ENCODE results near the gene APOBEC3G. TPM values are rescaled to one million over a fixed set of nuclear protein-coding genes. Genes with fewer than 3 reads are reported as not detected.
"Not testable (repeated sequence)": the region's sequence is repeated elsewhere in the genome, so short reads cannot be mapped to it uniquely, and the experiment has no call there.

APOBEC3G gene
- total and polyA plus RNA-seq, 2 donors (not counting 1 experiment from before 2014, with no cell fraction given), result 94.2 to 96.6 TPM

GRCh38 chr22:39072581-39072981 is 4.5 kb upstream of the APOBEC3G start:
- DNase-seq, result peak; percentile 74
- Histone ChIP-seq H3K4me2 (replicated peaks; ENCODE audit: low read depth, low read length, poor library complexity, severe bottlenecking) (peak overlapping the region; percentile 72), H3K79me2 (ENCODE audit: control insufficient read depth, insufficient read depth, low read length) (peaks cover 47% of the 10 kb centered on the region), H3K4me3 (ENCODE audit: control extremely low read depth in 1 of 5, extremely low read depth in 1 of 5, insufficient read depth in 1 of 5, low read depth in 2 of 5, low read length in 4 of 5) (peak overlapping the region in 2 of 5 experiments; percentile 38 to 58), H3K27ac (ENCODE audit: low read length in 2 of 2) (peak overlapping the region; percentile 88 to 89), H3K36me3 (replicated peaks in 1 of 2; ENCODE audit: control extremely low read depth in 1 of 2, control insufficient read depth in 1 of 2, extremely low read depth in 1 of 2, insufficient read depth in 2 of 2, low read length in 1 of 2) (peaks cover 2 to 26% of the 10 kb centered on the region in 2 experiments), H3K9ac (ENCODE audit: low read length) (peak overlapping the region; percentile 48), H3K4me1 (ENCODE audit: control insufficient read depth in 2 of 2, insufficient read depth in 2 of 2, low read length in 2 of 2) (peaks cover 57 to 82% of the 10 kb centered on the region in 2 donors)
- H3K9me3 ChIP-seq (ENCODE audit: control extremely low read depth in 1 of 3, control insufficient read depth in 2 of 3, insufficient read depth in 1 of 3, low read length in 2 of 3); H3K9me3 Mint-ChIP-seq (ENCODE audit: insufficient read depth); H2AFZ ChIP-seq (ENCODE audit: insufficient read depth, low read depth, low read length, poor library complexity, severe bottlenecking); intact Hi-C loops (cut with micrococcal nuclease); H3K27me3 ChIP-seq (replicated peaks in 1 of 4; ENCODE audit: control extremely low read depth in 1 of 4, control insufficient read depth in 3 of 4, insufficient read depth in 4 of 4, low read length in 3 of 4); H4K20me1 ChIP-seq (ENCODE audit: control insufficient read depth, insufficient read depth, low read length, poor library complexity, severe bottlenecking); H3K27me3 Mint-ChIP-seq: not testable (repeated sequence)
- ATAC-seq (ENCODE audit: low read depth), result peak; percentile 58
- CTCF ChIA-PET, result interaction anchor here (0.7 to 1.0 kb wide), 2 partner anchors 38 to 70 kb away, joined by 3 read pairs; no protein-coding TSS in a partner anchor
- WGBS (ENCODE audit: insufficient coverage), result 10% methylated on average over 3 of the region's 7 CpGs
- peak overlapping the region; percentile 99 for H3K27ac Mint-ChIP-seq
- peak overlapping the region; percentile 89 for H3K4me3 Mint-ChIP-seq
- H3K4me1 Mint-ChIP-seq, result peaks cover 50% of the 10 kb centered on the region
- POLR2A ChIA-PET, result interaction anchor here (0.7 to 1.7 kb wide), 4 partner anchors 7 to 27 kb away, joined by 3 to 10 read pairs (median 4); no protein-coding TSS in a partner anchor

- no peak overlapping the region for H2AFZ ChIP-seq (ENCODE audit: insufficient read depth, low read depth, low read length, poor library complexity, severe bottlenecking)
- peaks cover 60 to 83% of the 10 kb centered on the region in 2 donors for H3K4me1 ChIP-seq (ENCODE audit: control insufficient read depth in 2 of 2, insufficient read depth in 2 of 2, low read length in 2 of 2)
- H3K4me1 Mint-ChIP-seq, result peaks cover 61% of the 10 kb centered on the region
- no peaks in the 10 kb centered on the region for H4K20me1 ChIP-seq (ENCODE audit: control insufficient read depth, insufficient read depth, low read length, poor library complexity, severe bottlenecking)
- H3K4me3 ChIP-seq (ENCODE audit: control extremely low read depth in 1 of 5, extremely low read depth in 1 of 5, insufficient read depth in 1 of 5, low read depth in 2 of 5, low read length in 4 of 5), result no peak overlapping the region
- H3K27me3 ChIP-seq (replicated peaks in 1 of 4; ENCODE audit: control extremely low read depth in 1 of 4, control insufficient read depth in 3 of 4, insufficient read depth in 4 of 4, low read length in 3 of 4), result no peaks in the 10 kb centered on the region
- intact Hi-C loops (cut with micrococcal nuclease), result loop anchor here (2.0 kb wide), 1 partner anchor 13 kb away; no protein-coding TSS in a partner anchor
- H3K27me3 Mint-ChIP-seq, result no peaks in the 10 kb centered on the region
- ChIA-PET CTCF (interaction anchor here (0.7 kb wide), 1 partner anchor 26 kb away, joined by 3 read pairs; no protein-coding TSS in a partner anchor), POLR2A (interaction anchor here (0.7 to 1.4 kb wide), 5 partner anchors 19 to 1802 kb away, joined by 3 to 10 read pairs (median 7); no protein-coding TSS in a partner anchor)
- TF ChIP-seq EZH2 (IDR thresholded peaks at IDR 0.05; ENCODE audit: borderline replicate concordance, insufficient read depth, low read depth, low read length, poor library complexity, severe bottlenecking), result no peak
- TF ChIP-seq CTCF (IDR thresholded peaks at IDR 0.05), result no peak
- peak overlapping the region; percentile 64 for H3K4me3 Mint-ChIP-seq
- H3K9me3 ChIP-seq (ENCODE audit: control extremely low read depth in 1 of 3, control insufficient read depth in 2 of 3, insufficient read depth in 1 of 3, low read length in 2 of 3), result no peaks in the 10 kb centered on the region
- no peak overlapping the region for H3K9ac ChIP-seq (ENCODE audit: low read length)
- DNase-seq, result no peak
- peak overlapping the region; percentile 72 for H3K4me2 ChIP-seq (replicated peaks; ENCODE audit: low read depth, low read length, poor library complexity, severe bottlenecking)
- peak overlapping the region; percentile 92 for H3K27ac Mint-ChIP-seq
- H3K9me3 Mint-ChIP-seq (ENCODE audit: insufficient read depth), result no peaks in the 10 kb centered on the region
- peak overlapping the region; percentile 88 to 89 for H3K27ac ChIP-seq (ENCODE audit: low read length in 2 of 2)
- ATAC-seq (ENCODE audit: low read depth), result no peak
- WGBS (ENCODE audit: insufficient coverage), result no CpG with 5 or more reads among the region's 2 CpGs
- H3K36me3 ChIP-seq (replicated peaks in 1 of 2; ENCODE audit: control extremely low read depth in 1 of 2, control insufficient read depth in 1 of 2, extremely low read depth in 1 of 2, insufficient read depth in 2 of 2, low read length in 1 of 2), result peaks cover 2 to 23% of the 10 kb centered on the region in 2 experiments
- H3K79me2 ChIP-seq (ENCODE audit: control insufficient read depth, insufficient read depth, low read length), result peaks cover 47% of the 10 kb centered on the region
Observed at GRCh38 chr22:39073981-39074380, 3.1 kb upstream of the APOBEC3G start.

- H3K27me3 Mint-ChIP-seq; H3K9me3 ChIP-seq (ENCODE audit: control extremely low read depth in 1 of 3, control insufficient read depth in 2 of 3, insufficient read depth in 1 of 3, low read length in 2 of 3); H4K20me1 ChIP-seq (ENCODE audit: control insufficient read depth, insufficient read depth, low read length, poor library complexity, severe bottlenecking); ATAC-seq (ENCODE audit: low read depth); CTCF ChIA-PET; H3K27me3 ChIP-seq (replicated peaks in 1 of 4; ENCODE audit: control extremely low read depth in 1 of 4, control insufficient read depth in 3 of 4, insufficient read depth in 4 of 4, low read length in 3 of 4); H3K9me3 Mint-ChIP-seq (ENCODE audit: insufficient read depth); intact Hi-C loops (cut with micrococcal nuclease); DNase-seq: not testable (repeated sequence)
- Mint-ChIP-seq H3K4me3 (peak overlapping the region; percentile 94), H3K4me1 (peaks cover 64% of the 10 kb centered on the region), H3K27ac (peak overlapping the region; percentile 79)
- POLR2A ChIA-PET, result interaction anchor here (0.6 to 3.3 kb wide), 2 partner anchors 8 to 23 kb away, joined by 4 to 13 read pairs; no protein-coding TSS in a partner anchor
- Histone ChIP-seq H3K36me3 (replicated peaks in 1 of 2; ENCODE audit: control extremely low read depth in 1 of 2, control insufficient read depth in 1 of 2, extremely low read depth in 1 of 2, insufficient read depth in 2 of 2, low read length in 1 of 2) (peaks cover under 1 to 17% of the 10 kb centered on the region in 2 experiments), H2AFZ (ENCODE audit: insufficient read depth, low read depth, low read length, poor library complexity, severe bottlenecking) (peak overlapping the region; percentile 33), H3K79me2 (ENCODE audit: control insufficient read depth, insufficient read depth, low read length) (peaks cover 46% of the 10 kb centered on the region), H3K4me2 (replicated peaks; ENCODE audit: low read depth, low read length, poor library complexity, severe bottlenecking) (peak overlapping the region; percentile 44), H3K9ac (ENCODE audit: low read length) (peak overlapping the region; percentile 72), H3K4me1 (ENCODE audit: control insufficient read depth in 2 of 2, insufficient read depth in 2 of 2, low read length in 2 of 2) (peaks cover 52 to 79% of the 10 kb centered on the region in 2 donors), H3K4me3 (ENCODE audit: control extremely low read depth in 1 of 5, extremely low read depth in 1 of 5, insufficient read depth in 1 of 5, low read depth in 2 of 5, low read length in 4 of 5) (peak overlapping the region in 3 of 5 experiments; percentile 40 to 53 (median 49)), H3K27ac (ENCODE audit: low read length in 2 of 2) (peak overlapping the region; percentile 52 to 94)
- WGBS (ENCODE audit: insufficient coverage), result 56% methylated on average over 6 of the region's 24 CpGs
Observed at GRCh38 chr22:39076155-39077025, 685 bp upstream of the APOBEC3G start.
